Stimulated activated CD4-positive, alpha-beta T cell treated with anti-CD3 and anti-CD28 coated beads, Interleukin-4, amount 100 ng/mL, for 24 hours (primary cell): ENCODE data around the gene CA7.
"Not testable (repeated sequence)": the region's sequence is repeated elsewhere in the genome, so short reads cannot be mapped to it uniquely, and the experiment has no call there.

Source experiments
- DNase-seq: peaks from one replicate; pipeline ENCODE4 v3.0.0-alpha.2; 2020

Gene CA7

GRCh38 chr16:66847533-66848067 is 3.4 kb downstream of the CA7 start:
- no peak for DNase-seq

DNA sequence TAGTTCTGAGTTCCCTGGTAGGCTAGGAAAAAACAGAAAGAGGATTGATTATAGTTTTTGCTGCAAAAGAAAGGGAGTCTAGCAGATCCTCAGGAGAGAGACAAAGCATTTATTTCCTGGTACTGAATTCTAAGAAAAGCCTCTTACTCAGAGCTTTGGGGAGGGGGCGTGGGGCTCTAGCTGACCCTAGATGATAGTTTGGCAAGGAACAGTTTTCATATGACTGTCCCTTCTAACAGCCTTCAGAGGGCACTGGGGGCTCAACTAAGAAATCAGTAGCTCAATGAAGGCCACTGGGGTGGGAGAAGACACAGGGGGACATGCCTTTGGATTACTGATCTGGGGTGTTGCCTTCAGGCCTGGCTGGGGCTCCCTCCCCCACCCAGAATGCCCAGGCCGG is 4.0 kb downstream of the CA7 start:
- DNase-seq, result no peak

DNA sequence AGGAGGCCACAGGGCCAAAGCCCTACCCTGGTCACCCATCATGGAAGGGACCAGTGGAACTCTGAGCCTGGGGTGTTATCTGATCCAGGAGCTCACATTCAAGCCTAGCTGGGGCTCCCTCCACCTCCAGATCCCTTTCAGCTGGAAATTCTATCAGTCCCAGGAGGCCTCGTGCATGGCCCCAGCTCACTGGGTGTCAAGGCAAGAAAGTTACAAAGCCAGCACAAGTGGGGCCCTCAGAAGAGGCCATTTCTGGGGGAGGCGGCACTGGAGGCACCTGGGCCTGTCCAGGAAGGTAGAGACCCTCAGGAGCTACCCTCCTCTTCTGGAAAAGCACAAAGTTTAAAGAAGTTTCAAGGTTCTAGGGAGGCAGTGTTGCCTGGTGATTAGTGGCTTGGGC is 4.8 kb downstream of the CA7 start:
- no peak for DNase-seq

DNA sequence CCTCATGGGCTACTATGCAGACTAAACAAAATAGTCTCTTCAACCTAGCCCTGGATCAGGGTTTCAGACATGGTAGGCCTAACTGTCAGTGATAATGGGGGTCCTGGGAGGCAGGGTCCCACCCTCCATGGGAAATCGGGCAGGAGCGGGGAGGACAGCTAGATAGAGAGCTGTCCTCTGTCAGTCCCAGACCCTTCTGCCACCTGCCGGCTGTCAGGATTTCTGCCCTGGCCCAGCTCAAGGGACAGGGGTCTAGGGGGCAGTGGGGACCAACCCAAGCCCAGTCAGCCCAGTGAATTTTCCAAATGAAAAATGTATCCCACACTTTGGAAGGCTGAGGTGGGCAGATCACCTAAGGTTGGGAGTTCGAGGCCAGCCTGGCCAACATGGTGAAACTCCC is 5.3 kb downstream of the CA7 start:
- no peak for DNase-seq

DNA sequence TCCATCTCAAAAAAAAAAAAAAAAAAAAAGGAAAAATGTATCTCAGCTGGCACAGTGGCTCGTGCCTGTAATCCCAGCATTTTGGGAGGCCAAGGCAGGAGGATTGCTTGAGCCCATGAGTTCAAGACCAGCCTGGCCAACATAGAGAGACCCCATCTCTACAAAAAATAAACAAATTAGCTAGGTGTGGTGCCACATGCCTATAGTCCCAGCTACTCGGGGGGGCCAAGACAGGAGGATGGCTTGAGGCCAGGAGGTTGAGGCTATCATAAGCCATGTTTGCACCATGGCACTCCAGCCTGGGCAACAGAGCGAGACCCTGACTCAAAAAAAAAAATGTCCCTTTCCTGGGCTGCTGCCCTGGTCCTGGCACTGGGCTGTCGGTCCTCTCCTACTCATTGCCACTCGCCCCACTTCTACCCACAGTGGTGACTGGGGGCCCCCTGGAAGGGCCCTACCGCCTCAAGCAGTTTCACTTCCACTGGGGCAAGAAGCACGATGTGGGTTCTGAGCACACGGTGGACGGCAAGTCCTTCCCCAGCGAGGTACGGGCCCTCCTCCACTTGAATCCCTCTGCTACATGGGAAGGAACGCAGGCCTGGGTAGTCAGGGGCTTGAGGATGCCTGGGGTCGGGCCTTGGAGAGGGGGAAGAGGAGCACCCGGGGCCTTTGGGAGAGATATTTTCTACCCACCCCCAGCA is 6.1 kb downstream of the CA7 start:
- no peak for DNase-seq

- no peak for DNase-seq
These were observed 7.2 kb downstream of the CA7 start for GRCh38 chr16:66851166-66851964.

- no peak for DNase-seq
These were observed 9.3 kb downstream of the CA7 start for GRCh38 chr16:66853261-66854139.

DNA sequence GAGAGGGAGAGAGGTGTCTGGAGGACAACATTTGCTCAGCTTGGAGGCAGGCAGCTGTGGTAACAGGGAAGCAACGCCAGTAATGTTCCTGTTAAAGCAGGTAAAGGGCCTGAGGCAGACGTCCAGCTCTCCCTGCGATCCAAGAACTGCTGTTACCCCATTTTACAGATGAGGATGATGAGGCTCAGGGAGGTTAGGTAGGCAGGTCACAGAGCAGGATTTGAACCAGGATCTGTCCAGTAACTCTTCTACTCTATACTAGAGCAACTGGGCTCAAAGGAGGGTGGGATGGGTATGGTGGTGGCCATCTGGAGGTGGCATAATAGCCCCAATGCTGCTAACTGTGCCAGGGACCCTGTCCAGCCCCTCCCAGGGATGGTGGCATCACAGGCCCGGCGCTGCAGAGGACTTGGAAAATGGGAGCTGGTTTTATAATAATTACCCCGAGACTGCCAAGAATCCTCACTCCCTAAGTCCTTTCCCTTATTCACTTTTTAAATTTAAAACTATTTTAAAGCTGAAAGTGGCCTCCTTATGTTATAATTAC is 12.0 kb downstream of the CA7 start:
- DNase-seq, result no peak

- no peak for DNase-seq
These were observed 12.6 kb downstream of the CA7 start for GRCh38 chr16:66856801-66857200.

- no peak for DNase-seq
These were observed 13.2 kb downstream of the CA7 start for GRCh38 chr16:66857437-66857836.

- no peak for DNase-seq
These were observed 14.7 kb downstream of the CA7 start for GRCh38 chr16:66858740-66859396.

DNA sequence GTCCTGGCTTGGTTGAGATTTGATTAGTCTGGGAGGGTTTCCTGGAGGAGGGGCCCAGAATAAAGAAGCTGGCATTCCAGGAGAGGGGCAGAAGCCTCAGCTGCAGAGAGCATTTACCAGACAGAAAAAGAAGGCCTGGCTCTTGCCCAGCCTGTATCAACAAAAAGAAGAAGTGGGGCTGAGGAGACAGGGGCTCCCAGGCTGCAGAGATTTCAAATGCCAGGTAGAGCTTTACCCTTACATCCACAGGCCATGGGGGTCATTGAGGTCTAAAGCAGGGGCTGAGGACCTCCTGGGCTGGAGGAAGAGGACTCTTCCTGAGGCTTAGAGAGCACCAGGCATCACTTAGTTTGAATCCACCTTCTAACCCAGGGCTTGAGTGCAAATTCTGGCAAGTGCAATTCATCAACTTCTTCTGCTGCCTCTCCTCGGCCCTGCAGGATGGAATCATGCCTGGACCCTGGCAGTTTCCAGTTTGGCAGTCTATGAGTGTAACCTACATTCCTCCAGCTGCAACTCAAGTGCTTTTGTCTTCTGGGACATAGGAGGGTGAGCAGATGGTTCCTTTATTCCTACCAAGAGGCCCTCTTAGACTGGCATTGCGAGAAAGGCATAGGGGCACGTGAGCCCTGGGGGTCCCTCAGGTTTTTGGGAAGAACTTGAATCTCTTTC is 15.3 kb downstream of the CA7 start:
- DNase-seq, result no peak

GRCh38 chr16:66862023-66862520 is 17.9 kb downstream of the CA7 start:
- DNase-seq, result no peak

GRCh38 chr16:66863707-66864106 is 19.5 kb downstream of the CA7 start:
- no peak for DNase-seq

- DNase-seq, result no peak
These were observed 25.2 kb downstream of the CA7 start for GRCh38 chr16:66869424-66869823.

DNA sequence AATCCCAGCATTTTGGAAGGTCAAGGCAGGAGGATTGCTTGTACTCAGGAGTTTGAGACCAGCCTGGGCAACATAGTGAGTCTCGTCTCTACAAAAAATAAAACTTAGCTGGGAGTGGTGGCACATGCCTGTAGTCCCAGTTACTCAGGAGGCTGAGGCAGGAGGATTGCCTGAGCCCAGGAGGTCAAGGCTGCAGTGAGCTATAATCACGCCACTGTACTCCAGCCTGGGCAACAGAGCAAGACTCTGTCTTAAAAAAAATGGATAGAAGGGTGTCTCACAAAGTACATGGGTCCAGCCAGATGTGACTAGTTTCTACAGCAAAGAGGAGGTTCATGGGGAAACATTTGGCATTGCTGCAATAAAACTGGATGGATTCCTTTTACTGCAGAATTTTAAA is 27.1 kb downstream of the CA7 start:
- not testable (repeated sequence) for DNase-seq

- no peak for DNase-seq
These were observed 27.6 kb downstream of the CA7 start for GRCh38 chr16:66871840-66872239.

- no peak for DNase-seq
These were observed 28.3 kb downstream of the CA7 start for GRCh38 chr16:66872559-66872942.

DNA sequence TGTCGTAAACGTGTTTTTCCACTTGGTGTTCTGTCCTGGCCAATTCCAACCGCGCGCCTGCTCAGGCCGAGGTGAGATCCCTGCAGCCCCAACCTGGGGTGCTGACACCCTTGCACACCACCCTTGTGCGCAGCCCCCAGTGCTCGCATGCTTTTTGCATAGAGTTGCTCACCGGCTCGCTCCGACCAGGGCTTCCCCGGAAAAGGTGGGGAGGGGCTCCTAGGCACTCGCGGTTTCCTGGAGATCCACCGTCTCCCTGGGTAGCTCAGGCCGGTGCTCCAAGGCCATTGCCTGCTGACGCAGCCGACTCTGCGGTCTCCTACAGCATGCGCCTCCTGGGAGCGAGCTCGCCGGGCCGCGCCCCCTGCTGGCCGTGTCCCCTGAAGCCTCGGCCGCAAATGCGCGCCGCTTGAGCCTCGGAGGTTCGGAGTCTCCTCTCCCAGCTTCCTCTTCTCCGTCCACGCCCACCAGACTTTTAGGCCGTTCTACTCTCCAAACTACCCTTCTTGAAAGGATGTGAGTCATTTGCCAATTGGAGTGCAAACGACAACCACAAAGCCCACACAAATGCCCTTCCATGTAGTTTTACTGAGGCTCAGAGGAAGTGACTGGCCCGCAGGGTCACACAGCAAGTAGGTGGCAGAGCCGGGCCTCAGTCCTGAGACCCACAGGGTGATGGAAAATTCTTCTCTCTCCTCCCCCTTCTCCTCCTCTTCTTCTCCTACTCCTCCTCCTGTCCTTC is 28.9 kb downstream of the CA7 start:
- DNase-seq, result peak; percentile 90

- DNase-seq, result no peak
These were observed 29.5 kb downstream of the CA7 start for GRCh38 chr16:66873685-66874055.
